Sciatic nerve (tissue), 2 donors: ENCODE results near the gene GRID1. TPM values are rescaled to one million over a fixed set of nuclear protein-coding genes. Genes with fewer than 3 reads are reported as not detected.
"Not testable (repeated sequence)": the region's sequence is repeated elsewhere in the genome, so short reads cannot be mapped to it uniquely, and the experiment has no call there.

ENCODE experiments used
- ATAC-seq: fragments of 200-7000 bp; cut with Tn5 transposase; one replicate; pipeline ENCODE4 v1.9.1; 2020; ENCODE audit warnings: mild to moderate bottlenecking, moderate library complexity
- DNase-seq: peaks from one replicate; pipeline ENCODE4 v3.0.0-alpha.2; 2020; ENCODE audit warnings: low spot score
- intact Hi-C: fragments of 100-400 bp; cut with DNase I; formaldehyde crosslinking; loops from one replicate; pipeline ENCODE4 v1.14.2; 2022
- total RNA-seq: library from RNA; stranded (reverse); fragmentation: NEBNext Ultra II Directional; extraction: Animal tissue kit (Norgen Biotek cat#: 25700); gene quantifications from one replicate; pipeline ENCODE4 v1.2.1, GENCODE V29; 2021
- donor health status: DM: no; HTN: no; CAD: no.
- donor health status: DM: no; HTN: no; CAD: no.

The GRID1 gene
- total RNA-seq, 1 donor from 2014 or later, result 15.4 TPM

DNA sequence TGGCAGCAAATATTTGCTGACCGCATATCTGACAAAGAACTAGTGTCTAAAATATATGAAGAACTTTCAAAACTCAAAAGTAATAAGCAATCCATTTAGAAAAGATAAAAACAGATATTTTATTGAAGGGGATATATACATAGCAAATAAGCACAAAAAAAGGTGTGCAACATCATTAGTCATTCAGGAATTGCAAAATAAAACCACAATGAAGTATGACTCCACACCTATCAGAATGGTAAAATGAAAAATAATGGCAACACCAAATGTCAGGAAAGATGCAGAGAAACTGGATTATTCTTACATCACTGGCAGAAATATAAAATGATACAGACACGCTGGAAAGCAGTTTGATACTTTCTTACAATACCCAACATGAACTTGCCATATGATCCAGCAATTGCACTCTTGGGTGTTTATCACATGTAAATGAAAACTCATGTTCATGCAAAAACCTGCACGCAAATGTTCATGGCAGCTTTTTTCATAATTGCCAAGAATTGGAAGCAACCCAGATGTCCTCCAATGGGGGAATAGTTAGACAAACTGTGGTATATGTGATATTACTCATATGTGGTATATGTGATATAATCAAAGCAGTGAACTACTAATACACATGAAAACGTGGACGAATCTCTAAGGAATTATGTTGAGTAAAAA lies 645.5 kb downstream of the GRID1 start:
- intact Hi-C loops, result no loop called here

DNA sequence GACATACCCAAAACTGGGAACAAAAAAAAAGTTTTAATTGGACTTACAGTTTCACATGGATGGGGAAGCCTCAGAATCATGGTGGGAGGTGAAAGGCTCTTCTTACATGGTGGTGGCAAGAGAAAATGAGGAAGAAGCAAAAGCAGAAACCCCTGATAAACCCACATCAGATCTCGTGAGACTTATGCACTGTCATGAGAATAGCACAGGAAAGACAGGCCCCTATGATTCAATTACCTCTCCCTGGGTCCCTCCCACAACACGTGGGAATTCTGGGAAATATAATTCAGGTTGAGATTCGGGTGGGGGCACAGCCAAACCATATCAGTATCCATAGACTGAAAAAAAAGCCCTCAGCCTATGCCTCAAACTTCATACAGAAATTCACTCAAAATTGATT lies 647.2 kb downstream of the GRID1 start:
- intact Hi-C loops, result no loop called here
- DNase-seq (no peak), ATAC-seq (no peak)

More for the DNA sequence above, 645.5 kb downstream of the GRID1 start:
- ATAC-seq, result no peak
- no peak for DNase-seq

- DNase-seq (no peak), ATAC-seq (no peak)
- intact Hi-C loops, result no loop called here
These were observed 652.7 kb downstream of the GRID1 start for GRCh38 chr10:85713885-85714284.

DNA sequence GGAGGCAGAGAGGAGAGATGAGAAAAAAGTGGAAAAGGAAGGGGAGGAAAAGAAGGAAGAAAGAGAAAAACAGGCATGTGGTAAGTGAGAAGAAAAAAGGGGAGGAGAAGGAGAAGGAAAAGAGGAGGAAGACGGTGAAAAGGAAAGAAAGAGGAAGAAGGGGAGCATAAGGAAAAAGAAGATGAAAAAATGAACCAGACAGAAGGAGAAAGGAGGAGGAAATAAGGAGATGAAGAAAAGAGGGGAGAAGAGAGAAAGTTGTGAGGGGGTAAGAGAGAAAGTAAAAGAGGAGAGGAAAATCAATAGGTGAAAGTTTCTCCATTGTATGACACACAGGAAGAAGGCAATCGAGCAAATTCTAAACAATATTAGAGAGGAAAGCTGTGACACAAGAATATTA lies 663.8 kb downstream of the GRID1 start:
- DNase-seq (no peak), ATAC-seq (no peak)
- intact Hi-C loops, result no loop called here

GRCh38 chr10:85699066-85699465 lies 667.5 kb downstream of the GRID1 start:
- intact Hi-C loops, ATAC-seq, DNase-seq: not testable (repeated sequence)

DNA sequence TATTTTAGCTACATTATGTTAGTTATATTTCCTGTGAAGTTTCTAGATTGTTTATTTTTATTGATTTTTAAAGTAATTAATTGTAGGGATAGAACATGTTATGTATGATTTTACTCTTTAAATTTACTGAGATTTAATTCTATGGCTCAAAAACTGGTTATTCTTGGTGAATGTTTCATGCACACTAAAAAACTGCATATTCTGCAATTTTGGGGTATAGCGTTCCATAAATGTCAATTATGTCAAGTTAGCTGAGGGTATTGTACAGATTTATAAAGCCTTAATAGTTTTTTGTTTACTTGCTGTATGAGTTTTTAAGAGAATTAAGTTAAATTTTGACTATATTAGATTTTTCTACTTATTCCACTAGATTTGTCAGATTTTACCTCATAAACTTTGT lies 669.7 kb downstream of the GRID1 start:
- intact Hi-C loops, result no loop called here
- no peak for ATAC-seq
- DNase-seq, result no peak

GRCh38 chr10:85682621-85683020 lies 684.0 kb downstream of the GRID1 start:
- intact Hi-C loops, result no loop called here
- ATAC-seq (peak; percentile 38), DNase-seq (no peak)

DNA sequence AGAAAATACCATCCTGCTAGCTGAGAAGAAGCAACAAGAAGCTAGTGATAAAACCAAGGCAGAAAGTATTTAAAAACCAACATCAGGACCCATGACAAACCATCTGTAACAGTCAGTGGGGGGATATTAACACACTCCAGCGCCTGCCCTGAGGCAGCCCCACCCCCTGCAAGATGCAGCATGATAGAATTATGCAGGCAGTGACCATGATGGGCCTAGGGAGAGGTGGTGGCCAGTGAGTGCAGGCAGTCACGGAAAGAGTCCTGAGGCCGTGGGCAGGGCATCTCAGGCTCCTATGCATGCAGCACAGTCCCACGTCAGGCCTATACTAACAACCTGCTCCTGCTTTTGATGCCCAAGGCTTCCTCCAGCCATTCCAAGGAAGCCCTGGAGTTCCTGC lies 686.9 kb downstream of the GRID1 start:
- intact Hi-C loops, result no loop called here
- DNase-seq (no peak), ATAC-seq (no peak)

DNA sequence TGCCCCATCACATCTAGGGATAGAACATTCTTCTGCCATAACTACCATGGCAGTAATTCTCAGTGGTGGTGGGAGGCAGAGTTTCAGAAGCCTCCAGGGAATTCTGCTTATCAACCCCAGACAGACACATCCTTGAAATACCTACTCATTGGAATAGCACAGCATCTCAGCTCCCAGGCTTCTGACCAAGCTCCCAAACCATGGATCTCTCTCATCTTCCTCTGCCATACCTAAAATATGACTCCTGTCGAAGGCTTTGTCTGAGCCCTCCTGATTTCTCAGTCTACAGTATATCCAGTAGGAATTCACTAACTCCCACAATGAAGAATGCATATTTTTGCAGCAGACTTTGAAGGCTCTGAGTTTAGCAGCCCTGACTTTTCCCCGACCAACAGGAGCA lies 687.5 kb downstream of the GRID1 start:
- DNase-seq (no peak), ATAC-seq (no peak)
- intact Hi-C loops, result no loop called here

DNA sequence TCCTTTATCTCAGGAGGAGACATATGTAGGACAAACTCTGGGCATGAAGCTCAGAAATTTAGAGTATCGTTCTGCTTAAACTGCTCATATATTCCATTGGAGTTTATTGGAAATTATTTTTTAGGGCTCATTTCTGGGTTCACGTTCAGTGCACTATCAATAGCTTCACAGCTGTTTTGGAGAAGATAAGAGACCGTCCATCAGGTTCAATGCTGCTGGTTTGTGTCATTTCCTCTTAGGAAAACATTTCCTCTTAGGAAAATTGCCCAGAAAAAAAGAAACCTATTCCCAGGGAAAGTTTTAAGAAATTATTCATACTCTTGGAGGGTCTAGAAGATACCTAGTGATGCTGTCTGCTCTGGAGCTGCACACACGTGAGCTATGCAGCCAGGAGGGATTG lies 691.7 kb downstream of the GRID1 start:
- ATAC-seq, result no peak
- no peak for DNase-seq
- intact Hi-C loops, result no loop called here

GRCh38 chr10:85673270-85673669 lies 693.3 kb downstream of the GRID1 start:
- intact Hi-C loops, result no loop called here
- ATAC-seq (no peak), DNase-seq (no peak)

DNA sequence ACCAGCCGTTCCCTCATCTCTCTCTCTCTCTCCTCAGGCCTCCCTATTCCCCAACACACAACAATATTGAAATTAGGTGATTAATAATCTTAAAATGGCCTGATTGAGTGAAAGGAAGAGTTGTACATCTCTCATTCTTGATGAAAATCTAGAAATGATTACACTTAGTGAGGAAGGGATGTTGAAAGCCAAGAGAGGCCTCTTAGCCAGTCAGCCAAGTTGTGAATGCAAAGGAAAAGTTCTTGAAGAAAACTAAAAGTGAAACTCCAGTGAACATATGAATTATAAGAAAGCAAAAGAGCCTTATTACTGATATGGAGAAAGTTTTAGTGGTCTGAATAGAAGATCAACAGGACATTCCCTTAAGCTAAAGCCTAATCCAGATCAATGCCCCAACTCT lies 695.1 kb downstream of the GRID1 start:
- ATAC-seq, result no peak
- intact Hi-C loops, result no loop called here
- DNase-seq, result no peak

GRCh38 chr10:85668522-85668921 lies 698.1 kb downstream of the GRID1 start:
- intact Hi-C loops, result no loop called here

GRCh38 chr10:85667638-85668233 lies 698.9 kb downstream of the GRID1 start:
- DNase-seq (no peak), ATAC-seq (no peak)
- intact Hi-C loops, result no loop called here

More at GRCh38 chr10:85668522-85668921, 698.1 kb downstream of the GRID1 start:
- ATAC-seq, result no peak
- DNase-seq, result no peak

GRCh38 chr10:85666987-85667386 lies 699.6 kb downstream of the GRID1 start:
- intact Hi-C loops, result no loop called here
- no peak for ATAC-seq
- no peak for DNase-seq

DNA sequence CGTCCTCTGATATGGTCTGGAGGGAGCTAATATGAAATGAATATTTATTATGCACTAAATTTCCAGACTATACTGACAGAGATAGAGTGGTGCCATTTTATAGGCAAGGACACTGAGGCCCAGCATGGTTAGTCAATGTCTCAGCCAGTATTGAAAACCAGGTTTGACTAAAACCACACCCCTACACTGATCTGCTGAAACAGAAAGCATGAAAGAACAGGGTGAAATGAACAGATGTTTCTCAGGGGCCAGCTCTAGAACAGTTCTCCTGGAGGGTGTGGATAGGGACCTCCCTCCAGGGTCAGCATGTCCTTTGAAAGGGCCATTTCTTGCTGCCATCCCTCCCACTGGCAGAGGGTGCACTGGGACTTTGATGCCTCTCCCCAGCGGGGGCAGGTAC lies 700.5 kb downstream of the GRID1 start:
- intact Hi-C loops, result no loop called here
- ATAC-seq, result no peak
- DNase-seq, result no peak

- no peak for DNase-seq
- intact Hi-C loops, result no loop called here
- no peak for ATAC-seq
These were observed 700.9 kb downstream of the GRID1 start for GRCh38 chr10:85665681-85666080.

- DNase-seq, result no peak
- no peak for ATAC-seq
- intact Hi-C loops, result no loop called here
These were observed 701.5 kb downstream of the GRID1 start for GRCh38 chr10:85665078-85665477.

DNA sequence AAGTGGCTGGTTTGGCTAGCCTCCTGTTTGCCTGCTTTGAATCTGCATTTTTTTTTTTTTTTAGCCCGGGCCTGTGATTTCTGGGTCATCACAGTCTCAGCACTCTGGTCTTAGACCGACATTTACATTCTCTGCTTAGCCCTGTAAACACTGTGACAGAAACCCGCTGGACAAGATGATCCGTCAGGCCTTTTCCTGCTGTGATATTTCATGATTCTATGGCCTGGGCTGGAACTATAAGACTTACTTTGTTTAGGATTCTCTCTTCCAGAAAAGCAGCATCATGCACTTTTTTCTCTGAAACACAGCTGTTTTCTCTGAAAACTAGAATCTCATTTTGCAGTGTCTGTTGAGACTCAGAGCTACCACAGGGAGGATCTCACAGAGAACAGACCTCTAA lies 705.5 kb downstream of the GRID1 start:
- no peak for DNase-seq
- intact Hi-C loops, result no loop called here
- no peak for ATAC-seq

- intact Hi-C loops, result no loop called here
- ATAC-seq, result no peak
- no peak for DNase-seq
These were observed 707.3 kb downstream of the GRID1 start for GRCh38 chr10:85659331-85659730.

DNA sequence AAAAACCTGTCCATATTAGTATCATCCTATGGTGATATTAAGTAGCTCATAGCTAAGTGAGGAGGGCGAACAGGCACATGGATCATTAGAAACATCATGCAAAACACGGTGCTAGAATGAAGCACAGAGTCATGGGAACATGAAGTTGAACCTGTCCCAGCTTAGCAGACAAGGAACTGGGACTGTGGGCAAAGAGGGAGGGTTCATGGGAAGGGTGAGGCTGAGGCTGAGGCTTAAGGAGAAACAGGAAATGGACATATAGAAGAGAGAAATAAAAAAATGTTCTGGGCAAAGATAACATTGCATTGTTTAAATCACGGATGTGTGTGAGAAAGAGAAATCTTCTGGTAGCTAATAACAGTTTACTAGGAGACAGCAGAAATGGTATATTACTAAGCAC lies 708.1 kb downstream of the GRID1 start:
- no peak for DNase-seq
- intact Hi-C loops, result no loop called here
- ATAC-seq, result no peak
